HG02588 (cell line): Measurements from ENCODE around the gene MVP.
"Not testable (repeated sequence)": the region's sequence is repeated elsewhere in the genome, so short reads cannot be mapped to it uniquely, and the experiment has no call there.

Experiments
- ATAC-seq: cut with Tn5 transposase; IDR thresholded peaks from one replicate; pipeline ENCODE4 v1.9.1; 2021; ENCODE audit warnings: mild to moderate bottlenecking, moderate library complexity; ENCODE audit not compliant: unreplicated experiment

MVP gene

DNA sequence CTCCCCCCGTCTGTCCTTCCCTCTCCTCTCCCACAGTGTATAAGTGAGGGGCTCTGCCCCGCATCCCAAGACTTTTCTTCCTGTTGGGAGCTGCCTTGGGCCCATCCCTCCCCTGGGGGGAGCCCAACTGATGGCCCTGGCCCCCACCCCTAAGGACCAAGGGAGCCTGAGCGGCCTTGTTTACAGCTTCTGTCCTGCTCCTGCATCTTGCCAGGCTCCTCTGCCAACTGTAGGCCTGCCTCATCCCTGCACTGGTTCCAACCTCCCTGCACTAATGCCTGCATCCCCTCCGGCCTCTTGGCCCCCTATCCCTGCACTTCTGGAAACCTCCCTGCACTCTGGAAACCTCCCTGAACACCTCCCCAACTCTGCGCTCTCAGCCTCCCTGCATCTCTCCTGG lies 5.7 kb upstream of the MVP start:
- ATAC-seq, result no peak

DNA sequence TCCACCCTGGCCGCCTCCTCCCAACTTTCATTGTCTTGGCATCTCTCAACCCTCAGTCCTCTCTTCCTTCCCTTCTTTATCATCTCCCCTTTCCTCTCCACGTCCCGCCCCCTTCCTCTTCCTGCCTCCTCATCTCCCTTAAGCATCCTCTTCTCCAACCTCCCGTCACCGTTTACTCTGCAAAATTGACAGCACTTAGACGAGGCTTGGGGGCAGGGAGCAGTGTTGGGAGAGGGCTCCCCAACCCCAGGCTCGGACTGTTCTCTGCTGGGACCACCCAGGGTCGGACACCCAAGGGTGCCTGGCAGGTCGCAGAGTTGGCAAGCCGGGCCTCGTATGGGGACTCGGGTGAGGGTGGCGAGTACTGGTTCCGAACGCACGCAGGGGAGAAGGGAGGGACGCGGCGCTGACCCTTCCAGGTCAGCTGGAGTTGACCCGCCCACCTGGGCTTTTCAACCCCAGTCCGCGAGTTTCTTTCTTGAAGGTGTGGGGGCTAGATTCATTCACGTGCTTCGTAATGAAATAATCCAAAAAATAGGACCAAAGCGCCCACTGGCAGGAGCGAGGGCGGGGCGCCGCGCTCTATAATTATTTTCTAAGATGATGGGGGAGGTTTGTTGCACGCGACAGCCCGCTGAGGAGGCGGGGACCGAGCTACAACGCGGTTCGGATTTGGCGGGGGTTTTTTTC lies 5.1 kb upstream of the MVP start:
- no peak for ATAC-seq

DNA sequence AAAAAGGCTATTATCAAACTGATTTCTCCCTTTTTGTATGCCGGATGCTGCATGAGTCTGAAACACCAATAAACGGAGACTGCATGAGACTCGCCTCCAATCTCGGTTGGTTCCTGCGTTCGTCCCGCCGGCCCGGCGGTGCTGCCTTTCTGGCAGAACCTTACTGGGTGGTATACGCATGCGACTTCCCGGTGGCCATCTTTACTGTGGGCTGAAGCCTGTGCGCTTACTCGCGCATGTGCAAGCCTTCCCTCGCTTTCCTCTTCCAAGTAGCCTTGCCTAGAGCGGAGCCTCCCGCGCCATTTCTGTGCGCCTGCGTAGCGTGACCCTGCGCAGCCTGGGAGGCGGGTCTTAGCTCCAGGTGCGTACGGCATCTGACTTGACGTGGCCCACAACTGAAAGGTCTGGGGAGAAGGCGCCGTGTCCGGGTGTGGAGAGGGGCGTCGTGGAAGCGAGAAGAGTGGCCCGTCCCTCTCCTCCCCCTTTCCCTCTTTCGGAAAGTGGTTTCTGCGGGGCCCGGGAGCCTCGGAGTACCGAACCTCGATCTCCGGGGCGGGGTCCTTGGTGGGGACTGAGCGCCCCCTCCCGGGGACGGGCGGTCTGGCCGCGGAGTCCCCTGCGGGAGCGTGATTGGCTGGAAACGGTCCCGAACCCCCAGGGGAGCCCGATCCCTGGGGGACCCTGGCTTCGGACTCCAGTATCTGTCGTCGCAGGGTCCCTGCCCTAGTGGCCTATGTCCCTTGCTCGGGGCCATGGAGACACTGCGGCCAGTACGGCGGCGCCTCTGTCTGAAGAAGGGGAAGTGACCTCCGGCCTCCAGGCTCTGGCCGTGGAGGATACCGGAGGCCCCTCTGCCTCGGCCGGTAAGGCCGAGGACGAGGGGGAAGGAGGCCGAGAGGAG lies 4.2 kb upstream of the MVP start, which contains the start of gene PAGR1:
Gene PAGR1 (plus strand): TSS at position 360 of the 901 bp plus-strand sequence. CDS start 374 bp downstream, at position 734.
- peak; percentile 49 for ATAC-seq

DNA sequence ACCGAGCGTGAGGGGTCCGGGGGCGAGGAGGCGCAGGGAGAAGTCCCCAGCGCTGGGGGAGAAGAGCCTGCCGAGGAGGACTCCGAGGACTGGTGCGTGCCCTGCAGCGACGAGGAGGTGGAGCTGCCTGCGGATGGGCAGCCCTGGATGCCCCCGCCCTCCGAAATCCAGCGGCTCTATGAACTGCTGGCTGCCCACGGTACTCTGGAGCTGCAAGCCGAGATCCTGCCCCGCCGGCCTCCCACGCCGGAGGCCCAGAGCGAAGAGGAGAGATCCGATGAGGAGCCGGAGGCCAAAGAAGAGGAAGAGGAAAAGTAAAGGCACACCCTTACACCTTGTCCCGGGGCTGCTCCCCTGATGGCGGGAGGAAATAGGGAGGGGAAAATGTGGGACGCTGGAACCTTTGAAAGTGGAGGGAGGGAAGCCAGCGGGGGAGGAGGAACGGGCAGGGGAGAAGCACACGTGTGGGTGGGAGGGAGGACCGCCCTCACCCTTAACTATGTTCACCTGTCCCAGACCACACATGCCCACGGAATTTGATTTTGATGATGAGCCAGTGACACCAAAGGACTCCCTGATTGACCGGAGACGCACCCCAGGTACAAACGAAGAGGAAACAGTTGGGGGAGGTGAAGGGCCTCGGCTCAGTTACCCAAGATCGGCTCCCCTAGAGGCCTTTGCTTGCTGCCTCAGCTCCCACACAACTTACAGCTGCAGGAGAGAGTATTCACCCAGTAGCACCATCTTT lies 3.4 kb upstream of the MVP start:
- peak; percentile 13 for ATAC-seq

DNA sequence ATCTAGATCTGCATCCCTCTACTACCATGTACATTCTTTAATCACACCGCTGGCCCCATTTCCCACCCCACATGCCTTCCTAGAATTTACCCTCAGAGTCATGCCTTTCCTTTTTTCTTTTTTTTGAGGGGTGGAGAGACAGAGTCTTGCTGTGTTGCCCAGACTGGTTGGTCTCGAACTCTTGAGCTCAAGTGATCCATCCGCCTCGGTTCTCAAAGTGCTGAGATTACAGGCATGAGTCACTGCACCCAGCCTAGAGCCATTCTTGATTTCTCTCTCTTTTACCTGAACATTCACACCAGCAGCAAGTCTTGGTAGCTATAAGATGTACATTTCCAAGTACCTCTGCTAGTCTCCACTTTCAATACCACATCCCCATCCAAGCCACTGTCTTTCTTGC lies 2.2 kb upstream of the MVP start:
- no peak for ATAC-seq

DNA sequence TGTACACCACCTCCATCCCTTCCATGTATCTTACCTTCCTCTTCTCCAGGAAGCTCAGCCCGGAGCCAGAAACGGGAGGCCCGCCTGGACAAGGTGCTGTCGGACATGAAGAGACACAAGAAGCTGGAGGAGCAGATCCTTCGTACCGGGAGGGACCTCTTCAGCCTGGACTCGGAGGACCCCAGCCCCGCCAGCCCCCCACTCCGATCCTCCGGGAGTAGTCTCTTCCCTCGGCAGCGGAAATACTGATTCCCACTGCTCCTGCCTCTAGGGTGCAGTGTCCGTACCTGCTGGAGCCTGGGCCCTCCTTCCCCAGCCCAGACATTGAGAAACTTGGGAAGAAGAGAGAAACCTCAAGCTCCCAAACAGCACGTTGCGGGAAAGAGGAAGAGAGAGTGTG lies 756 bp upstream of the MVP start:
- no peak for ATAC-seq

DNA sequence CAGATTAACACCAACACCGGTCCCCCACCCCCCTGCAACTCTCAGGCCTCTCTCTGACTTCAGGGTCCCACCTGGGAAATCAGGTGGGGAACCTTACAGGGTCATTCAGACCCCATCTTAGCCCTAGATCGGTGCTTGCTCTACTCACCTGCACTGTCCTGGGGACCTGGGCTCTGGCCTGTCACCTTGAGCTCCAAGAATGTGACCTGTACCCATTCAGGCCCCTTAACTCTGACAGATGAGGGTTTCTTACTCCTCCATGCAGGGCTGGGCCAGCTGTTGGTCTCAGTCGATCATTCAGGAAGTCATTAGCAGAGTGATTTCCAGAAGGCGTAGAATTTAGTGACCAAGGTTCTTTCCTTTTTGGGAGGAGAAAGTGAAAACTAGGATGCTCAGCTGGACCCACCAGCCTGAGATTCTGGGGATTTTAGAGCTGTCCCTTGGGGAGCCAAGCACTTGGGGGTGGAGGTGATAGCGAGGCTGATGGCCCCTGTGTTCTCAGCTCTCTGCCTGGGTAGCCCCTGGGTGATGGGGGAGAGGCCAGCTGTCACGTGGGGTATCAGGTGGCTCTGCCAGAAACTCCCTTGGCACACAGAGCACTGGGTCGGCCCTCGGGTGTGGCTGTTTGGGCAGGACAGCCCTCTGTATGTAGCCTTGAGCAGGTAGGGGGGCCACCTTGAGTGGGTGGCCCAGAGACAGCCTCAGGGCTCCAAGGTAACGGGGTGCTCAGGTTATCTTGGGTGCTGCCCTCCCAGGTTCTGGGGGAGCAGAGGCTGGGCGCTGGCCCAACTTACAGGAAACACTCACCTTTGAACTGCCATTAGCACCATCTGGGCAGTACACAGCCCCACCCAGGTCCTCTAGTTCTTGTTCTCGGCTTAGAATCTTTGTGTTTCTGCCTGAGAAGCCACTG lies 724 bp downstream of the MVP start:
- ATAC-seq, result peak; percentile 37

DNA sequence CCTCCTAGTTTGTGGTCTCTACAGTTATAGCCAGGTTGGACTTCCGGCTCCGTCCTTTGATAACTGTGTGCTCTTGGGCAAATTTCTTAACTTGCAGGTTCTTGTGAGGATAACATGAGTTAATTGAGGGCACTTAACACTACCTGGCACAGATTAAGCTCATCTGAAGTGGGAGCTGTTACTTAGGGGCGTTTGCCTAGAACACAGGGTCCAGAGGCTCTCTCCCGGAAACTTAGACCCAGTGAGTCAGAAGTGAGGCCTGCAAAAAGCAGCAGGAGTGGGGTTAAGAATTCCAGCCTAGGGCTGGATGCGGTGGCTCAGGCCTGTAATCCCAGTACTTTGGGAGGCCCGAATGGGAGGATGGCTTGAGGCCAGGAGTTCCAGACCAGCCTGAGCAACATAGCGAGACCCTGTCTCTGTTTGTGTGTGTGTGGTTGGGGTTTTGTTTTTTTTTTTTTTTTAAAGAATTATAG lies 1.4 kb downstream of the MVP start:
- ATAC-seq, result no peak

DNA sequence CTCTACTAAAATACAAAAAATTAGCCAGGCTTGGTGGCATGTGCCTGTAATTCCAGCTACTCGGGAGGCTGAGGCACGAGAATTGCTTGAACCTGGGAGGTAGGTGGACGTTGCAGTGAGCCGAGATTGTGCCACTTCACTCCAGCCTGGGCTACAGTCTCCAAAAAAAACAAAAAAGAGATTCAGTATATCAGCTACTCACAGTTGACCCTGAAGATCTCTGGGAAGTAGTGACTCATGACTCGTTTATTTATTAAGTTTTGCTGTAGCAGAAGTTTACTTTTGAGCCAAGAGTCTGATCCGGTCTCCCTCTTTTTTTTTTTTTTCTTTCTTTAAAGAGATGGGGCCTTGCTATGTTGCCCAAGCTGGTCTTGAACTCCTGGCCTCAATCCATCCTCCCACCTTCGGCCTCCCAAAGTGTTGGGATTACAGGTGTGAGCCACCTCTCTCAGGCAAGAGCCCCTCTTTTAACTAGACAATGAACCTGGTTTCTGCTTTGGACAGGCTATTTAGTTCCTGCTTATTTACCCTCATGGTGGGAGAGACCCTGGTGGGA lies 4.4 kb downstream of the MVP start:
- no peak for ATAC-seq

DNA sequence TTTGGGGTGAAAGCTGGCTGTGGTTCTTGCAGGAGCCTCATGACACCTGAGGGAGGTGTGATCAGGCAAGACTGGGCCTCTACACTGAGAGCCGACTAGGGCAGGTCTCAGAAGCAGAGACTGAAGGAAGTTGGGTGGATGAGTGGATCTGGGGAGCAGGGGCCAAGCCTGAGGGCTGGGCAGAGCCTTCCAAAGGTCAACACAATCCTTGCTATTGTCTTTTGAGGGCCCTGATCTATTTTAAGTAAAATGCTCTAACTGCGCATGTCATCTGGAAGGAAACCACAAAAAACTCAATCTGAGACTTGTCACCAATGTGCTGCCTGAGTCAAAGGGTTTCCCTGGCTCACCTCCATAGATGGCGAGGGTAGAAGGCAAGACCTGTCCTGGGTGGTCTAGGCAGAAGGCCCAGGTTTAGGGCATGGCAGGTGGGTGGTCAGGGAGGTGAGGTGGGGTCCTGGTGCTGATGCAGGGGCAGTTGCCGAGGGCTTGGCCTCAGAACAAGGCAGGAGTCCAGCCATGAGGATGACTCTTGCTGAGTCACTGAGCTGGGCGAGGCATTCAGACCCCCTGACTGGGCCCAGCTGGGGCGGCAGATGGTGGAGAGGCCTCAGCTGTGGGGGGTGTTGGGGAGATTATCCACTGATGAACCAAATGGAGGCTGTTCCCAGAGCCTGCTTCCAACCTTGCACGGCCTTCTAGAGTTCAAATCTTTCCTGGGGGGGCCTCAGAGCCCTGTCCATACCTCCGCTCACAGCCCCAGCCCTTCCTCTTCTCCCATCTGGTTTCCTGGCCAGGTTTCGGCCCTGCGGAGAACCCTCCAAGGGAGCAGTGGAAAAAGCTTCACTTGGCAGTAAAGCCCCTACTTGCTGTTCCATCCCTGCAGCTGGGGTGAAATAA lies 5.1 kb downstream of the MVP start:
- ATAC-seq, result no peak

DNA sequence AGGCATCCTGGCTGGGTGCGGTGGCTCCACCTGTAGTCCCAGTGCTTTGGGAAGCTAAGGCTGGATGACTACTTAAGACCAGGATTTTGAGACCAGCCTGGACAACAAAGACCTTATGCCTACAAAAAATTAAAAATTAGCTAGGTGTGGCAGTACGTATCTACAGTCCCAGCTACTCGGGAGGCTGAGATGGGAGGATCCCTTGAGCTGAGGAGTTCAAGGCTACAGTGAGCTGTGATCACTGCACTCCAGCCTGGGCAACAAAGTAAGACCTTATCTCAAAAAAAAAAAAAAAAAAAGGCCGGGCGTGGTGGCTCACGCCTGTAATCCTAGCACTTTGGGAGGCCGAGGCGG lies 6.1 kb downstream of the MVP start:
- no peak for ATAC-seq

DNA sequence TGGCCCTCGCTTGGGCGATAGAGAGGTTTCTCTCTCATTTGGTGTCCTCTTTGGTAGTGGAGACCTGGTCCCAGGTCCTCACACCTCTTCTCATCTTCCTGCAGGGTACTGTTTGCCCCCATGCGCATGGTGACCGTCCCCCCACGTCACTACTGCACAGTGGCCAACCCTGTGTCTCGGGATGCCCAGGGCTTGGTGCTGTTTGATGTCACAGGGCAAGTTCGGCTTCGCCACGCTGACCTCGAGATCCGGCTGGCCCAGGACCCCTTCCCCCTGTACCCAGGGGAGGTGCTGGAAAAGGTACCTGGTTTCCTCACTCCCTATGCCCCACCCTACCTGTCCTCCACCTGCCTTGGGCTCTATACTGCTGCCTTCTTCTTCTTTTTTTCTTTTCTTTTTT lies 10.5 kb downstream of the MVP start:
- ATAC-seq, result no peak

DNA sequence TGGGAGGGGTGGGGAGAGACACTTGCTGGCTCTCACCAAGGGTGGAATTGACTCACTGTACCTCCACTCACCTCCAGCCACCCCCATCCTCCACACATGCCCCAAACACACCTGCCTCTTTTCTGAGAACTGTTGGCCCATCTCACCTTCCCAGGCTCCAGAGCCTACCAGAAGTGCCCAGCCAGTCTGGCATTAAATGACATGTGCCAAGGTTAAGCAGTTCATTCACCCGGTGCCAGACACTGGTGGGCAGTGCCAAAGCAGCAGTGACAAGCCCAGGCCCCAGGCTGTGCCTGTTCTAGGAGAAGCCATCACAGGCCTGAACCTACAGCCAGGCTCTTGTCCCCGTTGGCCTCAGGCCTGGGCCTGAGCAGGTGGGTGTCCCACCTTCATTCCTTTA lies 11.2 kb downstream of the MVP start:
- ATAC-seq, result no peak

DNA sequence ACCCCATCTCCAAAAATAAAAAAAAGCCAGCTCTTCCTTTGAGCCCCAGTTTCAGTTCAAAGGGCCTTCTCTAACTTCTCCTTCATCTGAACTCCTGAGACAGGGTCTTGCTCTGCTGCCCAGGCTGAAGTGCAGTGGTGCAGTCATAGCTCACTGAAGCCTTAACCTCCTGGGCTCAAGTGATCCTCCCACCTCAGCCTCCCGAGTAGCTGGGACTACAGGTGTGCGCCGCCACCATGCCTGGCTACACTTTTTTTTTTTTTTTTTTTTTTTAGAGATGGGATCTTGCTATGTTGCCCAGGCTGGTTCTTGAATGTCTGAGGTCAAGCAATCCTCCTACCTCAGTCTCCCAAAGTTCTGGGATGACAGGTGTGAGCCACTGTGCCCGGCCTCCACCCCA lies 13.0 kb downstream of the MVP start:
- not testable (repeated sequence) for ATAC-seq

DNA sequence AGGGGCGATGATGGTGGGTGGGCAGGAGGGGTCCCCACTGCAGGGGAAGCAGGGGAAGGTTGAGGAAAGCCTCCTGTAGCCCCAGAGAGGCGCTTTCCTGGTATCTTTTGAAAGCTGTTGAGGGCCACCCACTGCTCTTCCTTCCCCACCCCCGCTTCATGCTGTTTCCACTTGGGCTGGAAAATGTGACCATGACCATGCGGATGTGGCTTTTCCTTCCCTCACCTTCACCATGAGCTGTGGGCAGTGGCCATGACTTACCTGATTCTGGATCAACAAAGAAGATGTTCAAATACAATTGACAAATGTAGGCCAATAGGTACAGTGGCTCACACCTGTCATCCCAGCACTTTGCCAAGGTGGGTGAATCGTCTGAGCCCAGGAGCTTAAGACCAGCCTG lies 13.8 kb downstream of the MVP start:
- no peak for ATAC-seq

DNA sequence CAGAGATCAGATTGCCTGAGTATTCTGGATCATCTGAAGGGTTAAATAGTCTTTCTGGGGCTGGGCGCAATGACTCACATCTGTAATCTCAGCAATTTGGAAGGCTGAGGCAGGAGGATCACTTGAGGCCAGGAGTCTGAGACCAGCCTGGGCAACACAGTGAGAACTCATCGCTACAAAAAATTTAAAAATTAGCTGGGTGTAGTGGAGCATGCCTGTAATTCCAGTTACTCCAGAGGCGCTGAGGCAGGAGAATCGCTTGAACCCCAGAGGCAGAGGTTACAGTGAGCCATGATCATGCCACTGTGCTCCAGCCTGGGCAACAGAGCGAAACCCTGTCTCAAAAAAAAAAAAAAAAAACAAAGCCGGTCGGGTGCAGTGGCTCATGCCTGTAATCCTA lies 15.7 kb downstream of the MVP start:
- ATAC-seq, result no peak

DNA sequence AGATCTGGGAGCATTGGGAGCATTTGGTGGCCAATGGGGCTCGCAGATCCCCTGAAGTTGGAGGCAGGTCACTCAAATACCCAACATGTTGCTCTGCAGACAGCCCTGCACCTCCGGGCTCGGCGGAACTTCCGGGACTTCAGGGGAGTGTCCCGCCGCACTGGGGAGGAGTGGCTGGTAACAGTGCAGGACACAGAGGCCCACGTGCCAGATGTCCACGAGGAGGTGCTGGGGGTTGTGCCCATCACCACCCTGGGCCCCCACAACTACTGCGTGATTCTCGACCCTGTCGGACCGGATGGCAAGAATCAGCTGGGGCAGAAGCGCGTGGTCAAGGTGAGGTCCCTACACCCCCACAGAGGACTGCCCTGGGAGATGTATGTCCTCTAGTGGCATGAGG lies 16.4 kb downstream of the MVP start:
- no peak for ATAC-seq

DNA sequence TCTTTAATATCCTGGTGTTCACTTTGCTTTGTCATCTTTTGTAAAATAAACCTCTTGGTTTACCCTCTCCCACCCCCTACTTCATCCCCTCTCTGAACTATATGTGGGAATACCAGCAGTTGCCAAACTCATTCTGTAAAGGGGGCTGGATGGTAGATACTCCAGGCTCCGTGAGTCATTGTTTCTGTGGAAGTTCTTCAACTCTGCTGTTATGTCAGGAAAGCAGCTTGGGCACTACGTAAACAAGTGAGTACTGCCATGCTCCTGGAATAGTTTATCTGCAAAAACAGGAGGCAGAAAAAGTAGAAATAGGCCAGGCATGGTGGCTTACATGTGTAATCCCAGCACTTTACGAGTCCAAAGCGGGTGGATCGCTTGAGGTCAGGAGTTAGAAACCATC lies 17.6 kb downstream of the MVP start:
- no peak for ATAC-seq

DNA sequence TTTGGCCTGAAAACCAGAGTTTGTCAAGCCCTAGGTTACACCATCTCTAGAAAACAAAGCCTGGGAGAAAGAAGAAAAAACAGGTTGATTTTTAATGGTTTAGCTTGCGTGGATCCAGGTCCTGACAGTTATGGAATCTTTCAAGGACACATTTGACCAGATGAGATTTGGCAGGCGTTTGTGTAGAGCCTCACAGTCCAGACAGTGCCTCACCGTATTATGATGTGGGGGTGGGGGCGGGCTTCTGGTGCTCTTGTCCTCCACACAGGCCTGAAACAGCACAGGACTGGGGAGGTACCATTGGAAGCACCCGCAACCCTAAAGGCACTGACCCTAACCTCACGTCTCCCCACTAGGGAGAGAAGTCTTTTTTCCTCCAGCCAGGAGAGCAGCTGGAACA lies 19.6 kb downstream of the MVP start:
- ATAC-seq, result no peak
